HepG2 (cell line): ENCODE measurements around the gene GON4L. TPM values are rescaled to one million over a fixed set of nuclear protein-coding genes. Genes with fewer than 3 reads are reported as not detected.
"Not testable (repeated sequence)": the region's sequence is repeated elsewhere in the genome, so short reads cannot be mapped to it uniquely, and the experiment has no call there.

Source experiments
- ATAC-seq: fragments of 200-7000 bp; cut with Tn5 transposase; 3 replicates; pipeline ENCODE4 v1.9.1; 2020; ENCODE audit warnings: mild to moderate bottlenecking, moderate library complexity
- BruUV-seq: library from RNA; stranded (reverse); fragments of 400-500 nt; replicated peaks from 2 replicates; lab custom pipeline; 2021; lab: Mats Ljungman, UMichigan
- CTCF ChIA-PET: fragments of 300-600 bp; formaldehyde crosslinking; extraction: SDS; loops from one replicate; lab custom pipeline; 2021; ENCODE audit warnings: low total read pairs, inconsistent platforms, low intra/inter-chr PET ratio; lab: Yijun Ruan, JAX
- POLR2A ChIA-PET: fragments of 350-600 bp; sonication (Branson Sonifier 250); formaldehyde crosslinking; loops from one replicate; lab custom pipeline; 2020; ENCODE audit warnings: antibody characterized with exemption, inconsistent platforms; lab: Yijun Ruan, JAX
- DNase-seq: peaks from one replicate; pipeline ENCODE4 v3.0.0-alpha.2; 2015; ENCODE audit warnings: low spot score
- FAIRE-seq: peaks from 3 replicates; lab custom pipeline; 2011; peaks lifted over from hg19 to GRCh38; lab: Jason Lieb, UNC
- H2AFZ ChIP-seq: one replicate; pipeline ENCODE4 v1.6.1; 2011; ENCODE audit warnings: low read length, inconsistent platforms
- H3K27ac ChIP-seq: fragments of 300-600 bp; 3 replicates; pipeline ENCODE4 v1.8.0; 2011; ENCODE audit warnings: mixed run types, mild to moderate bottlenecking, mixed read lengths, low read length, inconsistent platforms; ENCODE audit not compliant: insufficient read depth; ENCODE audit errors: extremely low read length
- H3K27me3 ChIP-seq, 2 experiments: fragments of 200-600 bp in 1 of 2; 2 replicates in 1 of 2; 3 replicates in 1 of 2; pipeline versions ENCODE4 v1.6.0 to v1.8.0; 2011; ENCODE audit warnings: low read length in 2 of 2, mild to moderate bottlenecking in 2 of 2, moderate library complexity in 2 of 2, inconsistent platforms in 1 of 2; ENCODE audit not compliant: insufficient read depth in 2 of 2, control insufficient read depth in 1 of 2
- H3K36me3 ChIP-seq, 2 experiments: fragments of 200-600 bp in 1 of 2; replicated peaks in 1 of 2; 2 replicates in 1 of 2; 3 replicates in 1 of 2; pipeline versions ENCODE4 v1.5.1 to v1.8.0; 2011; ENCODE audit warnings: low read length in 2 of 2, inconsistent platforms in 1 of 2; ENCODE audit not compliant: insufficient read depth in 2 of 2, control insufficient read depth in 1 of 2
- H3K4me1 ChIP-seq: 2 replicates; pipeline ENCODE4 v1.5.1; 2012; ENCODE audit warnings: low read length, inconsistent platforms; ENCODE audit not compliant: insufficient read depth
- H3K4me2 ChIP-seq: 2 replicates; pipeline ENCODE4 v1.6.0; 2011; ENCODE audit warnings: low read depth, low read length, inconsistent platforms
- H3K4me3 ChIP-seq, 3 experiments: fragments of 200-600 bp in 1 of 3; sonication (generic), shearing (Covaris generic) in 1 of 3; replicated peaks in 1 of 3; 2 replicates each; pipeline ENCODE4 v1.5.1; 2011 to 2016; ENCODE audit warnings: low read length in 3 of 3, inconsistent platforms in 2 of 3, low read depth in 2 of 3, mild to moderate bottlenecking in 2 of 3, control low read depth in 1 of 3, mixed read lengths in 1 of 3; ENCODE audit not compliant: insufficient read depth in 1 of 3
- H3K79me2 ChIP-seq: one replicate; pipeline ENCODE4 v1.6.1; 2011; ENCODE audit warnings: low read length, inconsistent platforms; ENCODE audit not compliant: insufficient read depth
- H3K9ac ChIP-seq: 2 replicates; pipeline ENCODE4 v1.6.0; 2011; ENCODE audit warnings: mild to moderate bottlenecking, low read depth, low read length, inconsistent platforms; ENCODE audit not compliant: insufficient read depth
- H3K9me3 ChIP-seq: 2 replicates; pipeline ENCODE4 v1.5.1; 2012; ENCODE audit warnings: mild to moderate bottlenecking, low read length
- H4K20me1 ChIP-seq: 2 replicates; pipeline ENCODE4 v1.6.0; 2011; ENCODE audit warnings: inconsistent platforms, mild to moderate bottlenecking, low read length, moderate library complexity; ENCODE audit not compliant: insufficient read depth
- CENPX ChIP-seq: sonication (generic); formaldehyde crosslinking; IDR thresholded peaks from 2 replicates; pipeline ENCODE4 v1.9.0; 2021; ENCODE audit warnings: mild to moderate bottlenecking, missing genetic modification reagents, moderate library complexity
- NFKB2 ChIP-seq: sonication (generic); formaldehyde crosslinking; IDR thresholded peaks from 2 replicates; pipeline ENCODE4 v1.4.0; 2020; ENCODE audit warnings: missing genetic modification reagents, borderline replicate concordance
- ZFP62 ChIP-seq: sonication (generic); formaldehyde crosslinking; IDR thresholded peaks from 2 replicates; pipeline ENCODE4 v1.4.0; 2020; ENCODE audit warnings: missing genetic modification reagents
- ZNF276 ChIP-seq: sonication (generic); formaldehyde crosslinking; IDR thresholded peaks from 2 replicates; pipeline ENCODE4 v1.4.0; 2020; ENCODE audit warnings: mild to moderate bottlenecking, low read depth, missing genetic modification reagents
- ZSCAN21 ChIP-seq: sonication (generic); formaldehyde crosslinking; IDR thresholded peaks from 2 replicates; pipeline ENCODE4 v1.8.0; 2022; ENCODE audit warnings: mild to moderate bottlenecking, missing genetic modification reagents, moderate library complexity, borderline replicate concordance
- WGBS: methylation state at CpG from one replicate; pipeline ENCODE4 v1.1.6; 2017; ENCODE audit warnings: low lambda C conversion rate; 5-methylcytosine and 5-hydroxymethylcytosine counted together
- in situ Hi-C: cut with HindIII; loops from 2 replicates; pipeline ENCODE4 v1.10.0; 2017; ENCODE audit warnings: low pct_unique_long_range_greater_than_20kb; ENCODE audit not compliant: extremely low pct_ligation_motif_present
- intact Hi-C: fragments of 100-400 bp; cut with micrococcal nuclease; formaldehyde crosslinking; loops from one replicate; pipeline ENCODE4 v1.10.0; 2022; ENCODE audit not compliant: unreplicated experiment
- polyA plus RNA-seq, 8 experiments: library from polyadenylated mRNA; depleted of rRNA in 3 of 8; stranded (reverse) in 7 of 8; unstranded in 1 of 8; fragments of >200 nt; fragmentation: Illumina TruSeq in 4 of 8; extraction: Trizol in 4 of 8; gene quantifications; 2 replicates each; pipeline versions ENCODE4 v1.2.1 to v1.2.3, GENCODE V29; 2011 to 2016; ENCODE audit warnings: low read depth in 4 of 8, missing spikeins in 1 of 8, mixed read lengths in 1 of 8; ENCODE audit not compliant: insufficient read depth in 1 of 8
- total RNA-seq, 5 experiments: library from RNA; depleted of rRNA; stranded (reverse); fragments of >200 nt; fragmentation: Illumina TruSeq; extraction: Trizol; gene quantifications; 2 replicates each; pipeline ENCODE4 v1.2.3, GENCODE V29; 2016; ENCODE audit warnings: low read depth in 1 of 5

The GON4L gene
- total and polyA plus RNA-seq, 2 of the 13 experiments (the other 11 are each of a cell fraction or from before 2014, with no cell fraction given) = 14.6 to 19.6 TPM

- Histone ChIP-seq H3K4me3 (no peak overlapping the region), H3K79me2 (no peaks in the 10 kb centered on the region), H3K9me3 (no peaks in the 10 kb centered on the region), H3K4me2 (no peak overlapping the region), H3K4me1 (no peaks in the 10 kb centered on the region), H4K20me1 (no peaks in the 10 kb centered on the region), H3K36me3 (peaks cover 7 to 36% of the 10 kb centered on the region in 2 experiments; a peak in 4 of 5 replicates), H3K27ac (no peak overlapping the region), H3K27me3 (no peaks in the 10 kb centered on the region), H2AFZ (no peak overlapping the region), H3K9ac (no peak overlapping the region)
- no peak for TF ChIP-seq ZFP62 (CRISPR knock-in tag)
- no peak for TF ChIP-seq ZSCAN21 (CRISPR knock-in tag)
- no peak for TF ChIP-seq CENPX (CRISPR knock-in tag)
- TF ChIP-seq NFKB2 (CRISPR knock-in tag) = no peak
- no peak for TF ChIP-seq ZNF276 (CRISPR knock-in tag)
- ChIA-PET CTCF (no interaction called here), POLR2A (no interaction called here)
- no TSS peak for BruUV-seq
- intact Hi-C loops (no loop called here), in situ Hi-C loops (no loop called here)
- FAIRE-seq = no peak
- ATAC-seq = no peak
- no peak for DNase-seq
Observed at GRCh38 chr1:155801149-155801548, 55.9 kb downstream of the GON4L start.

GRCh38 chr1:155795618-155796017 is 61.4 kb downstream of the GON4L start:
- H3K27me3 ChIP-seq, CTCF ChIA-PET, H3K9me3 ChIP-seq, intact Hi-C loops, DNase-seq, H3K4me3 ChIP-seq, FAIRE-seq, H4K20me1 ChIP-seq, H3K4me2 ChIP-seq, ATAC-seq, BruUV-seq, H2AFZ ChIP-seq, POLR2A ChIA-PET, H3K9ac ChIP-seq, H3K79me2 ChIP-seq, H3K27ac ChIP-seq, H3K4me1 ChIP-seq, in situ Hi-C loops: not testable (repeated sequence)
- WGBS = 94% methylated on average over 4 of the region's 4 CpGs
- H3K36me3 ChIP-seq = peaks cover 5 to 40% of the 10 kb centered on the region in 2 experiments
